Left lung (tissue), 10 donors: ENCODE measurements around the gene DPYSL5. TPM values are rescaled to one million over a fixed set of nuclear protein-coding genes. Genes with fewer than 3 reads are reported as not detected.

Experiments
- ATAC-seq: fragments of 200-7000 bp; cut with Tn5 transposase; one replicate; pipeline ENCODE4 v1.9.1; 2020; ENCODE audit warnings: moderate library complexity
- DNase-seq, 4 donors: peaks; one replicate each; pipeline ENCODE4 v3.0.0-alpha.2; 2013 to 2020
- H3K27ac ChIP-seq, 2 donors: fragments of 200-600 bp; sonication (generic) in 1 of 2; one replicate each; pipeline versions ENCODE4 v1.5.0 to v1.8.0; 2020 to 2021
- H3K27me3 ChIP-seq, 2 donors: fragments of 200-600 bp; sonication (generic) in 1 of 2; one replicate each; pipeline versions ENCODE4 v1.5.0 to v1.8.0; 2020 to 2021
- H3K36me3 ChIP-seq, 2 donors: fragments of 200-600 bp; sonication (generic) in 1 of 2; one replicate each; pipeline versions ENCODE4 v1.5.0 to v1.8.0; 2020 to 2021
- H3K4me1 ChIP-seq, 2 donors: fragments of 200-600 bp; one replicate each; pipeline ENCODE4 v1.8.0; 2021
- H3K4me3 ChIP-seq, 2 donors: fragments of 200-600 bp; sonication (generic) in 1 of 2; one replicate each; pipeline versions ENCODE4 v1.5.0 to v1.8.0; 2020 to 2021; ENCODE audit warnings: mild to moderate bottlenecking in 1 of 2
- H3K9me3 ChIP-seq, 2 donors: fragments of 200-600 bp; sonication (generic) in 1 of 2; one replicate each; pipeline versions ENCODE4 v1.5.0 to v1.8.0; 2020 to 2021
- intact Hi-C, 2 donors: fragments of 100-400 bp; cut with DNase I; formaldehyde crosslinking; loops; one replicate each; pipeline versions ENCODE4 v1.11.2 to v1.14.2; 2022
- polyA plus RNA-seq, 6 donors: library from polyadenylated mRNA; unstranded; fragments of 120-200 nt; gene quantifications; one replicate each; pipeline ENCODE4 v1.2.1, GENCODE V29; 2013; ENCODE audit not compliant: insufficient read length in 6 of 6
- total RNA-seq, 2 donors: library from RNA; stranded (reverse); fragmentation: NEBNext Ultra II Directional; extraction: Animal tissue kit (Norgen Biotek cat#: 25700); gene quantifications; one replicate each; pipeline ENCODE4 v1.2.1, GENCODE V29; 2021
- TF ChIP-seq, protein P1 (sequence below), 2 donors: fragments of 200-600 bp; sonication (generic) in 1 of 2; IDR thresholded peaks; one replicate each; pipeline versions ENCODE4 v1.5.0 to v1.8.0; 2021; ENCODE audit warnings: antibody characterized with exemption in 2 of 2
- donor health status: DM: no; HTN: yes; CAD: no.
- donor health status: DM: no; HTN: no; CAD: no.

DPYSL5 gene
- total and polyA plus RNA-seq, 8 donors: 0.07 to 0.37 (median 0.23) TPM; not detected in 2

DNA sequence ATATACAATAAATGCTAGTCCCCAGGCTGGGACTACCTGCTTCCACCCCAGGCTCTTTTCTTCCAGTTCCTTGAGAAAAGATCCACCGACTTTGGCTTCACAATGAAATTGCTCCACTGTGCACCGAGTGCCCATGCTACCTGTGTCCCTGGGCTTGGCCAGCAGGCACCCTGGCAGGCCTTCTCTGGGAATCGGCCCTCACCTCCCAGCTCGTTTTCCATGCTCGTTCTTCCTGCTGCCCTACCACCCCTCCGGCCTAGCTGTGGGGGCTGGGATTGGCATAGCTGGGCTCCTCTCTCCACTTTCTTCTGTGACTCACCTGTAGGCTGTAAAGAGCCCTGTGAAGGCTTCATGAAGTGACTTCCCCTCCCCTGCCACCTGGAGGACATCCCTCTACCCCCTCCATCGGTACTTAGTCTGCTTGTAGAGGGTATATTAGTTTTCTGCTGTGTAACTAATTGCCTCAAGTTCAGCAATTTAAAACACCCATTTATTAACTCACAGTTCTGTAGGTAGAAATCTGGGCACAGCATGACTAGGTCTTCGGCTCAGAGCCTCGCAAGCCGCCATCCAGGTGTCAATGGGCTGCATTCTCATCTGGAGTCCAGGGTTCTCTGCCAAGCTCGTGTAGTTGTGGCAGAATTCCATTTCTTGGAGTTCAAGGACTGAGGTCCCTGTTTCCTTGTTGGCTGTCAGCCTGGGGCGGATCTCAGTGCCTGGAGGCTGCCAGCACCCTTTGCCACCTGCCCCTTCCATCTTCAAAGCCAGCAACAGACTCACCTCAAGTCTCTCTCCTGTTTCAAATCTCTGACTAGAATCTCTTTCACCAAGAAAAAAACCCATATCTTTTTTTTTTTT, 57.6 kb downstream of the DPYSL5 start:
- Histone ChIP-seq H3K9me3 (no peaks in the 10 kb centered on the region), H3K27ac (no peak overlapping the region), H3K4me1 (no peaks in the 10 kb centered on the region), H3K27me3 (peaks cover 6 to 12% of the 10 kb centered on the region in 2 donors), H3K4me3 (no peak overlapping the region), H3K36me3 (no peaks in the 10 kb centered on the region)
- DNase-seq (no peak), ATAC-seq (no peak)
- TF ChIP-seq, protein P1, sequence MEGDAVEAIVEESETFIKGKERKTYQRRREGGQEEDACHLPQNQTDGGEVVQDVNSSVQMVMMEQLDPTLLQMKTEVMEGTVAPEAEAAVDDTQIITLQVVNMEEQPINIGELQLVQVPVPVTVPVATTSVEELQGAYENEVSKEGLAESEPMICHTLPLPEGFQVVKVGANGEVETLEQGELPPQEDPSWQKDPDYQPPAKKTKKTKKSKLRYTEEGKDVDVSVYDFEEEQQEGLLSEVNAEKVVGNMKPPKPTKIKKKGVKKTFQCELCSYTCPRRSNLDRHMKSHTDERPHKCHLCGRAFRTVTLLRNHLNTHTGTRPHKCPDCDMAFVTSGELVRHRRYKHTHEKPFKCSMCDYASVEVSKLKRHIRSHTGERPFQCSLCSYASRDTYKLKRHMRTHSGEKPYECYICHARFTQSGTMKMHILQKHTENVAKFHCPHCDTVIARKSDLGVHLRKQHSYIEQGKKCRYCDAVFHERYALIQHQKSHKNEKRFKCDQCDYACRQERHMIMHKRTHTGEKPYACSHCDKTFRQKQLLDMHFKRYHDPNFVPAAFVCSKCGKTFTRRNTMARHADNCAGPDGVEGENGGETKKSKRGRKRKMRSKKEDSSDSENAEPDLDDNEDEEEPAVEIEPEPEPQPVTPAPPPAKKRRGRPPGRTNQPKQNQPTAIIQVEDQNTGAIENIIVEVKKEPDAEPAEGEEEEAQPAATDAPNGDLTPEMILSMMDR (IDR thresholded peaks at IDR 0.05): no peak
- intact Hi-C loops: no loop called here

- Histone ChIP-seq H3K27me3 (peaks cover 17 to 21% of the 10 kb centered on the region in 2 donors), H3K36me3 (no peaks in the 10 kb centered on the region), H3K27ac (no peak overlapping the region), H3K9me3 (no peaks in the 10 kb centered on the region), H3K4me1 (no peaks in the 10 kb centered on the region), H3K4me3 (no peak overlapping the region)
- TF ChIP-seq, protein P1 (IDR thresholded peaks at IDR 0.05): no peak
- no peak for ATAC-seq
- intact Hi-C loops: no loop called here
- no peak for DNase-seq
Measured at GRCh38 chr2:26907416-26907815, 59.5 kb downstream of the DPYSL5 start.

DNA sequence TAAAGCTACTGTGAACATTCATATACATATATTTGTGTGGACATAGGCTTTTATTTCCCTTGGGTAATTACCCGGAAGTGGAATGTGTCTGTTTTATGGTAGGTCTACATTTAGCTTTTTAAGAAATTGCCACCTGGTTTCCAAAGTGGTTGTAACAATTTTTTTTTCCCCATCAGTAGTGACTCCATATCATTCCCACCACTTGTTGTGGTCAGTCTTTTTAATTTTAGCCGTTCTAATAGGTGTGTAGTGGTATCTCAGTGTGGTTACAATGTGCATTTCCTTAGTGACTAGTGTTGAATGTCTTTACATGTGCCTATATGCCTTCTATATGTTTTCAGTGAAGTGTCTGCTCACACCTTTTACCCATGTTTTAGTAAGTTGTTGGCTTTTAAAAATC, 62.2 kb downstream of the DPYSL5 start:
- H3K4me1 ChIP-seq: no peaks in the 10 kb centered on the region
- intact Hi-C loops: no loop called here
- H3K27me3 ChIP-seq: peaks cover 30 to 49% of the 10 kb centered on the region in 2 donors
- no peaks in the 10 kb centered on the region for H3K9me3 ChIP-seq
- no peak overlapping the region for H3K27ac ChIP-seq
- TF ChIP-seq, protein P1 (IDR thresholded peaks at IDR 0.05): no peak
- no peak for DNase-seq
- H3K36me3 ChIP-seq: no peaks in the 10 kb centered on the region
- H3K4me3 ChIP-seq: no peak overlapping the region
- no peak for ATAC-seq

DNA sequence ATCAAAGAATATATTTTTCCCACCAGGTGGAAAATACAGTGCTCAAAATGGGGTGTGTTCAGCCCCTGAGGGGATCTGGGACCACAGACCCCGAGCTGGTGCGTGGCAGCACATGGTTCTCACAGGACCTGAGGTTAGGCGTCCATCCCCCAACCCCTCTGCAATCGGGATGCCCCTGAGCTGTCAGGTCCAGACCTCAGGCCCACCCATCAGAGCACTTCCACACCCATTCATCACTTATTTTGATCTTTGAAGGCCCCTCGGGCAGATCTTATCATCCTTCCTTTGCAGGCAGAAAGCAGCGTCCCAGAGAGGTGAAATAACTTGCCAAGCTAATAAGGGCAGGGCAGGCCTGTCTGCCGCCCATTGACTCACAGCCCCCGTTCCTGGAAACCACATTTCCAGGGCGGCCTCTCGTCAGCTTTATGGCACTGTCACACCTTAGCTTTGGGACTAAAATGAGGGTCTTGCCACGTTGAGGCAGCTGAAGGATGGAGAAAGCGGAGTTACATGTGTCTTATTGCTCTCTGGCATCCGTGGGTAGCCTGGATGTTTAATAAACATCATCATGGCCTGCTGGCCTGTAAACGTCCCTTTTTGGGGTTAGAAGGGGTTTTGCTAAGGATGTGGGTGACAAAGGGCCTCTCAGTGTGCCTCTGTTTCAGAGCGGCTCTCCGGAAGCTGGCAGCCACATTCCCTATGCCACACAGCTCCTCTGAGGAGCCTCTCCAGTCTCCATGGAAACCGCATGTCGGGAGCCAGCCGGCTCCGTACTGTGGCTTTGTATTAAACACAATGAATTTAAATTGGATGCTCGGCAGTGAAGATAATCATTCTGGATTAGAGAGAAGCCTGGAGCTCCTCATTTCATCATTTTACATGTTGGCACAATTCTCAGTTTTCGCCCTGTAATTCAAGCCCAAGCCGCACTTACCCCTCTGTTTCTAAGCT, 64.3 kb downstream of the DPYSL5 start:
- ATAC-seq (no peak), DNase-seq (peak in 1 of 4 donors; percentile 30)

More for the DNA sequence above, 64.3 kb downstream of the DPYSL5 start:
- Histone ChIP-seq H3K36me3 (no peaks in the 10 kb centered on the region), H3K4me3 (no peak overlapping the region), H3K9me3 (no peaks in the 10 kb centered on the region), H3K27ac (no peak overlapping the region), H3K27me3 (peaks cover 30 to 60% of the 10 kb centered on the region in 2 donors), H3K4me1 (no peaks in the 10 kb centered on the region)
- intact Hi-C loops: no loop called here
- TF ChIP-seq, protein P1 (IDR thresholded peaks at IDR 0.05): no peak
